SU-DHL-6 (cell line): ENCODE measurements around the gene KIF18A.

ENCODE experiments used
- H2AFZ ChIP-seq: fragments of 200-600 bp; sonication (generic); 2 replicates; pipeline ENCODE4 v1.6.1; 2014; ENCODE audit warnings: low read depth, mild to moderate bottlenecking, moderate library complexity, mixed read lengths, antibody characterized with exemption, low read length; ENCODE audit not compliant: severe bottlenecking
- H3F3A ChIP-seq: fragments of 200-600 bp; shearing (Covaris generic); 2 replicates; pipeline ENCODE4 v1.6.0; 2016; ENCODE audit warnings: antibody characterized with exemption, mild to moderate bottlenecking; ENCODE audit not compliant: insufficient read depth
- H3K27ac ChIP-seq: fragments of 200-600 bp; sonication (generic); 2 replicates; pipeline ENCODE4 v1.5.1; 2016; ENCODE audit warnings: low read depth, mild to moderate bottlenecking, low read length, moderate library complexity, mixed read lengths
- H3K27me3 ChIP-seq: fragments of 200-600 bp; sonication (generic), shearing (Covaris generic); 2 replicates; pipeline ENCODE4 v1.6.0; 2014; ENCODE audit warnings: mild to moderate bottlenecking, low read length
- H3K36me3 ChIP-seq: fragments of 200-600 bp; sonication (generic); 2 replicates; pipeline ENCODE4 v1.6.1; 2014; ENCODE audit warnings: mild to moderate bottlenecking, low read length, mixed read lengths
- H3K4me2 ChIP-seq: fragments of 300-600, 200-600 bp; shearing (Covaris generic), sonication (generic); 2 replicates; pipeline ENCODE4 v1.6.0; 2014; ENCODE audit warnings: low read length, low read depth, mild to moderate bottlenecking; ENCODE audit not compliant: poor library complexity, severe bottlenecking
- H3K4me3 ChIP-seq: fragments of 200-600 bp; sonication (generic); 2 replicates; pipeline ENCODE4 v1.5.1; 2014; ENCODE audit warnings: antibody characterized with exemption, low read length, mild to moderate bottlenecking, mixed read lengths; ENCODE audit not compliant: insufficient read depth, poor library complexity, severe bottlenecking
- H3K79me2 ChIP-seq: fragments of 200-600 bp; sonication (generic); 2 replicates; pipeline ENCODE4 v1.6.1; 2014; ENCODE audit warnings: mild to moderate bottlenecking, low read length, moderate library complexity; ENCODE audit not compliant: insufficient read depth
- H3K9ac ChIP-seq: fragments of 200-600 bp; sonication (generic); 2 replicates; pipeline ENCODE4 v1.7.0; 2014; ENCODE audit warnings: mild to moderate bottlenecking, low read length
- H3K9me2 ChIP-seq: fragments of 200-600 bp; sonication (generic); replicated peaks from 2 replicates; pipeline ENCODE4 v1.6.1; 2014; ENCODE audit warnings: low read length; ENCODE audit not compliant: insufficient read depth
- H3K9me3 ChIP-seq: fragments of 200-600 bp; sonication (generic); 2 replicates; pipeline ENCODE4 v1.6.1; 2014; ENCODE audit warnings: low read length, mixed read lengths; ENCODE audit not compliant: insufficient read depth
- H4K20me1 ChIP-seq: fragments of 200-600 bp; sonication (generic); 2 replicates; pipeline ENCODE4 v1.6.1; 2014; ENCODE audit warnings: low read depth, mild to moderate bottlenecking, antibody characterized with exemption, low read length, moderate library complexity, mixed read lengths
- CTCF ChIP-seq: fragments of 200-600 bp; sonication (generic); IDR thresholded peaks from one replicate; pipeline ENCODE4 v1.5.1; 2017; ENCODE audit warnings: antibody characterized with exemption, mild to moderate bottlenecking, low read length, moderate library complexity; ENCODE audit not compliant: insufficient read depth, poor library complexity, severe bottlenecking
- EZH2phosphoT487 ChIP-seq: fragments of 200-600 bp; sonication (generic), shearing (Covaris generic); conservative IDR thresholded peaks from 2 replicates; pipeline ENCODE4 v1.6.1; 2018; ENCODE audit warnings: mild to moderate bottlenecking, antibody characterized with exemption, low read length, moderate library complexity, mixed read lengths

KIF18A gene

DNA sequence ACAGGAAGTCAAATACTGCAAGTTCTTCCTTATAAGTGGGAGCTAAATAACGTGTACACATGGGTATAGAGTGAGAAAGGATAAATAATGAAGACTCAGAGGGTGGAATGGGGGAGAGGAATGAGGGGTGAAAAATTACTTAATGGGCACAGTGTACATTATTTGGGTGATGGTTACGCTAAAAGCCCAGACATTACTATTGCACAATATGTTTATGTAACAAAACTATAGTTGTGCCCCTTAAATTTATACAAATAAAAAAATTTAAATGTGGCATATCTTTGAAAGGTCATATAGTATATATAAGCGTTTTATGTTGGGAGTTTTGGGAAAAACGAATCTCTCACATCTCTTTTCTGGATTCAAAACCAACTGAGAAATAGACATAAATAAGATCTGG, 96.1 kb downstream of the KIF18A start:
- Histone ChIP-seq H3K9me3 (no peaks in the 10 kb centered on the region), H3K9ac (no peak overlapping the region), H3K79me2 (no peaks in the 10 kb centered on the region), H4K20me1 (no peaks in the 10 kb centered on the region), H3K4me2 (no peak overlapping the region), H3K4me3 (no peak overlapping the region), H3K36me3 (peaks cover 3% of the 10 kb centered on the region; the same call in 1 of the 2 replicates), H3K27me3 (no peaks in the 10 kb centered on the region), H2AFZ (no peak overlapping the region), H3F3A (peaks cover 5% of the 10 kb centered on the region; the same call in 1 of the 2 replicates), H3K9me2 (no peaks in the 10 kb centered on the region; the same call in 1 of the 2 replicates), H3K27ac (no peak overlapping the region)
- TF ChIP-seq EZH2phosphoT487 (no peak), CTCF (no peak)

DNA sequence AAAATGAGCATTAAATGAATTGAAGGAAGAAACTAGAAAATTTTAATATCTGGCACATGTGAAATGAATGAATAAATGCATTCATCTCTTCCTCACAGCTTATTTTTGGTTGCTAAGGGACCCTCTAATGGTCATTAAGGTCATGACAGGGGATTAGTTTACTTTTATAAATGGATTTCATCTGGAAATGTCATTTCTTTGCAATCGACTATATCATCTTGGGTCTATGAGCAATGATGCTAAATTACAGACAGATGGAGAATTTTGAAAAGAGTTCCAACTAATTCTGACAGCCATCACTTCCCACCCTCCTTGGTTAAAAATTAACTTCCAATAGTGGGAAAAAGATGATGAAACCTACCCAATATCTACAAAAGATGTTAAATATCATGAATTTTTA, 98.0 kb downstream of the KIF18A start:
- H3K27ac ChIP-seq = no peak overlapping the region
- TF ChIP-seq EZH2phosphoT487 (no peak), CTCF (no peak)
- H3K9ac ChIP-seq = no peak overlapping the region
- H3K79me2 ChIP-seq = no peaks in the 10 kb centered on the region
- no peak overlapping the region for H3K4me2 ChIP-seq
- H3K9me3 ChIP-seq = no peaks in the 10 kb centered on the region
- no peaks in the 10 kb centered on the region; the same call in 1 of the 2 replicates for H3K9me2 ChIP-seq
- no peaks in the 10 kb centered on the region for H4K20me1 ChIP-seq
- H2AFZ ChIP-seq = no peak overlapping the region
- peaks cover 5% of the 10 kb centered on the region; the same call in 1 of the 2 replicates for H3F3A ChIP-seq
- peaks cover 3% of the 10 kb centered on the region; the same call in 1 of the 2 replicates for H3K36me3 ChIP-seq
- no peak overlapping the region for H3K4me3 ChIP-seq
- no peaks in the 10 kb centered on the region for H3K27me3 ChIP-seq

DNA sequence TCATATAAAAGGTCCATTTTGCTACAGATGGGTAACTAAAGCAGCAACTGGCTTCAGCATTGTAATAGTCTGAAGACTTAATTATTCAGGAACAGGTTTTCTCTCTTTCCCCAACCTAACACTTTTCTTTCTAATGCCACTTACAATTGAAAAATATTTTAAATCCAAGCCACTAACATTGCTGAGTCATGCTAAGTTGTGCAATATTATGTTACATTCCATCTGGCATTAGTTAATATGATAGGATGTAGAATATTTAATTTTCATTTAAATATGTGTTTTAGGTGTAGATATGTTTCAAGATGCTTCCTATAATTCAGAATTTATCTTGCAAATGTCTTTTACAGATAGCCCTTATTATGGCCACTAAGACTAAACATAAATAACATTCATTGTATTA, 98.6 kb downstream of the KIF18A start:
- H3K79me2 ChIP-seq = no peaks in the 10 kb centered on the region
- no peak overlapping the region for H3K27ac ChIP-seq
- H3K9me2 ChIP-seq = no peaks in the 10 kb centered on the region; the same call in 1 of the 2 replicates
- no peak overlapping the region for H3K4me2 ChIP-seq
- 0 out of 2 replicates have a peak, but pooled peaks cover 5% of the 10 kb centered on the region for H3K9me3 ChIP-seq
- H3K36me3 ChIP-seq = peaks cover 9% of the 10 kb centered on the region; the same call in 1 of the 2 replicates
- TF ChIP-seq CTCF (no peak), EZH2phosphoT487 (no peak)
- H3K9ac ChIP-seq = no peak overlapping the region
- H3K4me3 ChIP-seq = no peak overlapping the region
- no peak overlapping the region for H2AFZ ChIP-seq
- H4K20me1 ChIP-seq = no peaks in the 10 kb centered on the region
- H3K27me3 ChIP-seq = no peaks in the 10 kb centered on the region
- peaks cover 1% of the 10 kb centered on the region; the same call in 1 of the 2 replicates for H3F3A ChIP-seq

DNA sequence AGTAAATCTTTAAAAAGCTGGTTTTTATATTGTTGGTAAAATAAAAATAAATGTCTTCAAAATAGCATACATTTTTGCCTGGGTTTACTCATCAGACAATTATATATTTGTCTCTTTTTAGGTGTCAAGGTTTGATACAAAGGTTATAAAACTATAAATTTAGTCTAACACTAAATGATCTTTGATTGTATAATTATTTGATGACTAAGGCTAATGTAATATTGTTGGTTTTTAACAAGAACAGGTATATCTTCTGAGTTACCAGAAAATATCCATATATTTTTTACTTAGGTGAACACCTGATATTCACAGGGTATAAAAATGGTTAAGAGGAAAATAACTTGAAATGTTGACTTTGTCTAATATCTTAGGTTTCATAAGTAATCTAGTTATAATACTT, 104.3 kb downstream of the KIF18A start:
- Histone ChIP-seq H3K9ac (no peak overlapping the region), H3F3A (no peaks in the 10 kb centered on the region), H3K36me3 (peaks cover 21% of the 10 kb centered on the region), H3K27me3 (no peaks in the 10 kb centered on the region), H2AFZ (no peak overlapping the region), H3K27ac (no peak overlapping the region), H3K4me2 (no peak overlapping the region), H3K9me2 (no peaks in the 10 kb centered on the region), H3K4me3 (no peak overlapping the region), H4K20me1 (no peaks in the 10 kb centered on the region), H3K79me2 (no peaks in the 10 kb centered on the region), H3K9me3 (peaks cover 45% of the 10 kb centered on the region)
- TF ChIP-seq CTCF (no peak), EZH2phosphoT487 (no peak)
